Ovary (tissue), 9 donors: ENCODE data around the gene CHST9. TPM values are rescaled to one million over a fixed set of nuclear protein-coding genes. Genes with fewer than 3 reads are reported as not detected.

ENCODE experiments used
- DNase-seq, 5 donors: peaks; one replicate each; pipeline ENCODE4 v3.0.0-alpha.2; 2019 to 2020
- H3K27ac ChIP-seq, 2 donors: fragments of 200-600 bp; one replicate each; pipeline versions ENCODE4 v1.5.1 to v1.8.0; 2019 to 2022
- H3K27me3 ChIP-seq: fragments of 200-600 bp; one replicate; pipeline ENCODE4 v1.8.0; 2022
- H3K36me3 ChIP-seq: fragments of 200-600 bp; sonication (generic); one replicate; pipeline ENCODE4 v1.5.1; 2019
- H3K4me1 ChIP-seq: one replicate; pipeline ENCODE4 v1.8.1; 2013; ENCODE audit warnings: mild to moderate bottlenecking, moderate library complexity; ENCODE audit not compliant: insufficient read depth
- H3K4me3 ChIP-seq: fragments of 200-600 bp; sonication (generic); one replicate; pipeline ENCODE4 v1.5.1; 2017
- H3K9me3 ChIP-seq, 2 donors: fragments of 200-600 bp in 1 of 2; sonication (generic) in 1 of 2; one replicate each; pipeline versions ENCODE4 v1.5.1 to v1.8.1; 2013 to 2019; ENCODE audit warnings: mild to moderate bottlenecking in 1 of 2, moderate library complexity in 1 of 2
- EP300 ChIP-seq: sonication (generic); formaldehyde crosslinking; IDR thresholded peaks from one replicate; pipeline ENCODE4 v1.6.1; 2017; ENCODE audit warnings: antibody characterized with exemption
- POLR2A ChIP-seq: fragments of 450-650 bp; IDR thresholded peaks from one replicate; pipeline ENCODE4 v1.6.1; 2017; ENCODE audit warnings: antibody characterized with exemption, mild to moderate bottlenecking, moderate library complexity
- WGBS, 3 donors: extraction: QIAGEN DNeasy Blood & Tissue Kit in 1 of 3; methylation state at CpG; one replicate each; pipeline versions ENCODE4 v1.1.5 to v1.1.7; 2013 to 2017; 5-methylcytosine and 5-hydroxymethylcytosine counted together
- intact Hi-C, 4 donors: fragments of 100-400 bp; cut with DNase I; formaldehyde crosslinking; loops; one replicate each; pipeline versions ENCODE4 v1.11.0 to v1.15.1; 2022 to 2023
- polyA plus RNA-seq, 2 donors: library from polyadenylated mRNA; stranded (reverse); fragments of 200-250 nt in 1 of 2; fragments of 350-450 nt in 1 of 2; fragmentation: Illumina TruSeq in 1 of 2; extraction: RNeasy Lipid Tissue Mini Kit (QIAGEN cat#74804) in 1 of 2; gene quantifications; one replicate each; pipeline ENCODE4 v1.2.3, GENCODE V29; 2013 to 2014
- total RNA-seq, 7 donors: library from RNA; depleted of rRNA in 2 of 7; stranded (reverse); fragments of >200 nt in 2 of 7; fragmentation: NEBNext Ultra II Directional in 3 of 7; extraction: Animal tissue kit (Norgen Biotek cat#: 25700) in 3 of 7; gene quantifications; one replicate each; pipeline versions ENCODE4 v1.1.0 to v1.2.4, GENCODE V29; 2016 to 2023
- TF ChIP-seq, protein P1 (sequence below), 3 donors: fragments of 450-650 bp in 2 of 3; fragments of 200-600 bp in 1 of 3; IDR thresholded peaks; one replicate each; pipeline versions ENCODE4 v1.5.1 to v1.8.0; 2016 to 2022; ENCODE audit warnings: antibody characterized with exemption in 3 of 3, mild to moderate bottlenecking in 1 of 3
- donor health status: DM: no; HTN: no; CAD: no; lungs with moderate emphysema.
- donor health status: DM: no; HTN: no; CAD: no.
- donor health status: Bipolar disorder and iron deficiency.
- donor health status: DM: yes; HTN: yes; CAD: no.
- donor health status: DM: no; HTN: no; CAD: no.
- donor health status: DM: yes; HTN: yes; CAD: no.

CHST9 gene
- total and polyA plus RNA-seq, 9 donors = 0.02 to 3.6 (median 0.12) TPM; not detected in 1

DNA sequence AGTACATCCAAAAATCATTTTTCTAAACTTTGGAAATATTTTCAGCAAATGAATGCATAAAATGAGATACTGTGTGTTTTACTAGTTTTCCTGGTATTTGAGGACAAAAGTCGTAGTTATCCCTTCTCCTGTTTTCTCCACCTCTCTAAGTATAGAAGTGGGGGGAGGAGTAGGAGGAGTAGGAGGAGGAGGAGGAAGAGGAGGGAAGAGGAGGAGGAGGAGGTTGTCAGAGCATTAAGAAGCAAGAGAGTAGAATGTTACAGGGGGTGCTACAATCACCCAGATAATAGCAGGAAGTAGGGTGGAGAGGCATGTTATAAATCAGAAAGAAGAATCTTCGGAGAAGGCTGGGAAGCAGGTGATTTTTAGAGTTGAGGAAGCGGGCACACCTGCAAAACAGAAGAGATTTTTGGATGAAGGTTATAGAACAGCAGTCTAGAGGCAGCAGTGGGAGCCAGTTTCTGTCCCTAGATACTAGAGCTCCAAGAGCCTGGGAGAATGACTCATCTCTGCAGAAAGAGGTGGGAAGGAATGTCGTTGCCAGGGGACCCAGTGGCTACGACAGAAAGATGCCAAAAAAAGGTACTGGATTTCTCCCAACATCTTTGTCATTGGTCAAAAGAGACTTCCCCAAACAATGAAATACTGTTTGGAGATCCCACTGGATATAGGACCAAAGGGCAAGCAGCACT, 275.4 kb downstream of the CHST9 start:
- Histone ChIP-seq H3K27me3 (no peaks in the 10 kb centered on the region), H3K9me3 (no peaks in the 10 kb centered on the region), H3K4me3 (no peak overlapping the region), H3K36me3 (no peaks in the 10 kb centered on the region), H3K4me1 (peaks cover 3% of the 10 kb centered on the region), H3K27ac (no peak overlapping the region)
- TF ChIP-seq, protein P1, sequence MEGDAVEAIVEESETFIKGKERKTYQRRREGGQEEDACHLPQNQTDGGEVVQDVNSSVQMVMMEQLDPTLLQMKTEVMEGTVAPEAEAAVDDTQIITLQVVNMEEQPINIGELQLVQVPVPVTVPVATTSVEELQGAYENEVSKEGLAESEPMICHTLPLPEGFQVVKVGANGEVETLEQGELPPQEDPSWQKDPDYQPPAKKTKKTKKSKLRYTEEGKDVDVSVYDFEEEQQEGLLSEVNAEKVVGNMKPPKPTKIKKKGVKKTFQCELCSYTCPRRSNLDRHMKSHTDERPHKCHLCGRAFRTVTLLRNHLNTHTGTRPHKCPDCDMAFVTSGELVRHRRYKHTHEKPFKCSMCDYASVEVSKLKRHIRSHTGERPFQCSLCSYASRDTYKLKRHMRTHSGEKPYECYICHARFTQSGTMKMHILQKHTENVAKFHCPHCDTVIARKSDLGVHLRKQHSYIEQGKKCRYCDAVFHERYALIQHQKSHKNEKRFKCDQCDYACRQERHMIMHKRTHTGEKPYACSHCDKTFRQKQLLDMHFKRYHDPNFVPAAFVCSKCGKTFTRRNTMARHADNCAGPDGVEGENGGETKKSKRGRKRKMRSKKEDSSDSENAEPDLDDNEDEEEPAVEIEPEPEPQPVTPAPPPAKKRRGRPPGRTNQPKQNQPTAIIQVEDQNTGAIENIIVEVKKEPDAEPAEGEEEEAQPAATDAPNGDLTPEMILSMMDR (IDR thresholded peaks at IDR 0.05) = no peak
- TF ChIP-seq POLR2A (no peak), EP300 (no peak)
- no peak for DNase-seq
- WGBS, 3 donors = 39 to 50% (median 47%) methylated on average over 5 of the region's 5 CpGs
- intact Hi-C loops = no loop called here

DNA sequence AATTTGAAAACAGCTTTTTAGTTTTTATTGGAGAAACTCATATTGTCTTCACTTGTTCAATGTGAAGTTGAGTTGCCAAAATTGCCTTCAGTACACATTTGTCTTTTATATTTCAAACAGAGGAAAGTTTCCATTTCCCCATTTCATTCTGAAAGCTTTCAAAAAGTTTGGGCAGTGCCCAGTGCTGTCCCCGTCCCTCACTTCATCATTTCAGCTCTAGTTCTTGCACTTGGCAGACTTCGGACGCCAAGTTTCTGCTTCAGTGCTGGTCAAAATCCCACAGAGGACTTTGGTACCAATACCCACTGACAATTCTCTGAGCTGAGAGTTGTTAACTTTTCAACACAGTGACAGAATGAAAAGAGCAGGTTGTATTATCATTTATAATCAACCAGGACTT, 276.2 kb downstream of the CHST9 start:
- no peak for DNase-seq
- H3K4me3 ChIP-seq = no peak overlapping the region
- H3K9me3 ChIP-seq = no peaks in the 10 kb centered on the region
- WGBS, 3 donors = 59 to 73% (median 66%) methylated on average over 3 of the region's 3 CpGs
- no peaks in the 10 kb centered on the region for H3K36me3 ChIP-seq
- H3K27ac ChIP-seq = no peak overlapping the region
- no peaks in the 10 kb centered on the region for H3K27me3 ChIP-seq
- peaks cover 3% of the 10 kb centered on the region for H3K4me1 ChIP-seq
- intact Hi-C loops = no loop called here
- TF ChIP-seq, protein P1 (IDR thresholded peaks at IDR 0.05) = no peak

DNA sequence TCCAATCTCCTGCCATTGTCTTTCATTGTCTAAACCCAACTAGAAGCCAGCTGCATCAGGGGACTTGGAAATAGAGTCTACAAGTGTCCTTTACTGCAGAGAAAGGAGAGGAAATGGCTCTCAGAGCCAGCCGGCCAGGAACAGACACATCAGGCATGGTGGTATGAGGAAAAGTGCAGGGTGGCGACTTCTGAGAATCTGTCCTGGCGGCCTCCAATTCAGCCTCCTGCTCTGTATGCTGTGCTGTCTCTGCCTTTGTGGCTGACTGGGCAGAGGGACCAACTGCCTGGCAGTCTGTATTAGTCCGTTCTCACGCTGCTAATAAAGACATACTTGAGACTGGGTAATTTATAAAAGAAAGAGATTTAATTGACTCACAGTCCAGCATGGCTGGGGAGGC, 282.8 kb downstream of the CHST9 start:
- 84 to 98% (median 97%) methylated on average over 5 of the region's 5 CpGs for WGBS, 3 donors
- no peaks in the 10 kb centered on the region for H3K9me3 ChIP-seq
- H3K4me3 ChIP-seq = no peak overlapping the region
- DNase-seq = no peak
- H3K27ac ChIP-seq = no peak overlapping the region
- no peaks in the 10 kb centered on the region for H3K4me1 ChIP-seq
- TF ChIP-seq POLR2A (no peak), EP300 (no peak)
- TF ChIP-seq, protein P1 (IDR thresholded peaks at IDR 0.05) = no peak
- intact Hi-C loops = no loop called here
- no peaks in the 10 kb centered on the region for H3K27me3 ChIP-seq
- no peaks in the 10 kb centered on the region for H3K36me3 ChIP-seq

DNA sequence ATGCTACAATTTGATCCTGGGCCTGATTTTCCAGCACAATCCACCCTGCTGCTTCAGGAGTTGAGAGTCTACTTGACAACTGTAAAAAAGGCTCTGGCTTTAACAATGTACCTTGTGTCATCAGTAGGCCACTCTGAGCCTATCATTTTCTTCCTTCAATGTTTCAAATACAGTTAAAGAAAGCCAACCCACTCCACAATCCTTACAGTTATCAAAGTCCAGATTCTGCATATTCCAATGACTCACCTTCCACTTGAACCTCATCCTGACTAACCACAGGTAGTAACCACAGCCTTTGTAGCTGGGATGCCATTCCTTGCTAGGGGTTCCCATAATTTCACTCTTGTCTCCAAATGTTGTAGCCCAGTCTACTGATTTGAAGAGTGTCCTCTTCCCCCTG, 284.1 kb downstream of the CHST9 start:
- Histone ChIP-seq H3K9me3 (no peaks in the 10 kb centered on the region), H3K4me3 (no peak overlapping the region), H3K27me3 (no peaks in the 10 kb centered on the region), H3K27ac (no peak overlapping the region), H3K4me1 (no peaks in the 10 kb centered on the region), H3K36me3 (no peaks in the 10 kb centered on the region)
- TF ChIP-seq POLR2A = no peak
- no peak for TF ChIP-seq EP300
- TF ChIP-seq, protein P1 (IDR thresholded peaks at IDR 0.05) = no peak
- DNase-seq = no peak
- intact Hi-C loops = no loop called here
